Endothelial cell (in vitro differentiated cells): ENCODE data around the gene PRSS21. TPM values are rescaled to one million over a fixed set of nuclear protein-coding genes. Genes with fewer than 3 reads are reported as not detected.
A peak's percentile ranks its signal among the peaks of the same experiment; 100 is the strongest.

Source experiments
- DNase-seq: peaks from one replicate; pipeline ENCODE4 v3.0.0; 2021; ENCODE audit warnings: low spot score
- H3K27ac Mint-ChIP-seq: one replicate; pipeline ENCODE4 v1.8.0; 2021; ENCODE audit warnings: mixed read lengths, inconsistent platforms; ENCODE audit not compliant: unreplicated experiment
- H3K27me3 Mint-ChIP-seq: one replicate; pipeline ENCODE4 v1.8.0; 2021; ENCODE audit warnings: mild to moderate bottlenecking, moderate library complexity, mixed read lengths, inconsistent platforms; ENCODE audit not compliant: unreplicated experiment
- H3K36me3 Mint-ChIP-seq: one replicate; pipeline ENCODE4 v1.8.0; 2021; ENCODE audit warnings: mild to moderate bottlenecking, low read depth, mixed read lengths, inconsistent platforms; ENCODE audit not compliant: unreplicated experiment
- H3K4me1 Mint-ChIP-seq: one replicate; pipeline ENCODE4 v1.8.0; 2021; ENCODE audit warnings: mild to moderate bottlenecking, mixed read lengths, inconsistent platforms; ENCODE audit not compliant: unreplicated experiment
- H3K4me3 Mint-ChIP-seq: one replicate; pipeline ENCODE4 v1.8.0; 2021; ENCODE audit warnings: mild to moderate bottlenecking, mixed read lengths, inconsistent platforms; ENCODE audit not compliant: unreplicated experiment
- H3K9me3 Mint-ChIP-seq: one replicate; pipeline ENCODE4 v1.8.0; 2021; ENCODE audit warnings: mixed read lengths, inconsistent platforms; ENCODE audit not compliant: unreplicated experiment
- CTCF ChIP-seq: fragments of 200-600 bp; sonication (generic); IDR thresholded peaks from one replicate; pipeline ENCODE4 v1.5.0; 2021; ENCODE audit warnings: antibody characterized with exemption; ENCODE audit not compliant: unreplicated experiment
- total RNA-seq: library from RNA; stranded (reverse); fragmentation: NEBNext Ultra II Directional; extraction: Animal tissue kit (Norgen Biotek cat#: 25700); gene quantifications from one replicate; pipeline ENCODE4 v1.2.1, GENCODE V29; 2021; ENCODE audit not compliant: unreplicated experiment

Gene PRSS21
- total RNA-seq, 1 donor from 2014 or later, result not detected

- Mint-ChIP-seq H3K27me3 (peaks cover 4% of the 10 kb centered on the region), H3K9me3 (no peaks in the 10 kb centered on the region), H3K36me3 (no peaks in the 10 kb centered on the region), H3K4me3 (no peak overlapping the region), H3K27ac (no peak overlapping the region), H3K4me1 (peaks cover 12% of the 10 kb centered on the region)
- TF ChIP-seq CTCF, result no peak
- DNase-seq, result no peak
Measured at GRCh38 chr16:2866431-2866830, 49.4 kb downstream of the PRSS21 start.

- no peak for DNase-seq
- TF ChIP-seq CTCF, result no peak
- H3K36me3 Mint-ChIP-seq, result no peaks in the 10 kb centered on the region
- H3K4me3 Mint-ChIP-seq, result peak overlapping the region; percentile 84
- H3K27ac Mint-ChIP-seq, result peak overlapping the region; percentile 96
- H3K27me3 Mint-ChIP-seq, result peaks cover 4% of the 10 kb centered on the region
- H3K9me3 Mint-ChIP-seq, result no peaks in the 10 kb centered on the region
- peaks cover 12% of the 10 kb centered on the region for H3K4me1 Mint-ChIP-seq
Measured at GRCh38 chr16:2867661-2867986, 50.6 kb downstream of the PRSS21 start.

GRCh38 chr16:2867987-2868789 is 51.2 kb downstream of the PRSS21 start:
- peaks cover 4% of the 10 kb centered on the region for H3K27me3 Mint-ChIP-seq
- DNase-seq, result peak; percentile 98
- no peaks in the 10 kb centered on the region for H3K36me3 Mint-ChIP-seq
- TF ChIP-seq CTCF, result peak; percentile 96
- H3K27ac Mint-ChIP-seq, result peak overlapping the region; percentile 96
- no peaks in the 10 kb centered on the region for H3K9me3 Mint-ChIP-seq
- H3K4me1 Mint-ChIP-seq, result peaks cover 12% of the 10 kb centered on the region
- H3K4me3 Mint-ChIP-seq, result peak overlapping the region; percentile 84

Other genes with a start within 250 kb of the PRSS21 start
- gene KCTD5, start 134.7 kb upstream of the PRSS21 start, total RNA-seq, result 24.3 TPM
- gene PRSS27, start 97.0 kb upstream of the PRSS21 start, total RNA-seq, result 0.90 TPM
- gene SRRM2, start 64.6 kb upstream of the PRSS21 start, total RNA-seq, result 456 TPM
- gene ELOB, start 40.0 kb upstream of the PRSS21 start, total RNA-seq, result 195 TPM
- not detected for gene PRSS33, start 29.7 kb upstream of the PRSS21 start, total RNA-seq
- not detected for gene PRSS41, start 18.8 kb upstream of the PRSS21 start, total RNA-seq
- gene ZG16B, start 13.1 kb downstream of the PRSS21 start, total RNA-seq, result 1.3 TPM
- gene PRSS22, start 40.9 kb downstream of the PRSS21 start, total RNA-seq, result 0.59 TPM
- gene FLYWCH2, start 66.0 kb downstream of the PRSS21 start, total RNA-seq, result 24.9 TPM
- gene FLYWCH1, start 94.7 kb downstream of the PRSS21 start, total RNA-seq, result 50.8 TPM
- gene KREMEN2, start 147.0 kb downstream of the PRSS21 start, total RNA-seq, result not detected
- gene PAQR4, start 152.1 kb downstream of the PRSS21 start, total RNA-seq, result 11.8 TPM
- 12.2 TPM for gene PKMYT1, start 163.2 kb downstream of the PRSS21 start, total RNA-seq
- not detected for gene CLDN9, start 195.7 kb downstream of the PRSS21 start, total RNA-seq
- gene CLDN6, start 200.9 kb downstream of the PRSS21 start, total RNA-seq, result 33.0 TPM
- gene TNFRSF12A, start 203.1 kb downstream of the PRSS21 start, total RNA-seq, result 3.0 TPM
- 28.7 TPM for gene HCFC1R1, start 206.7 kb downstream of the PRSS21 start, total RNA-seq
- 22.9 TPM for gene THOC6, start 206.8 kb downstream of the PRSS21 start, total RNA-seq
- gene BICDL2, start 219.7 kb downstream of the PRSS21 start, total RNA-seq, result 0.13 TPM
- 5.4 TPM for gene MMP25, start 229.3 kb downstream of the PRSS21 start, total RNA-seq
- gene IL32, start 248.4 kb downstream of the PRSS21 start, total RNA-seq, result 1.7 TPM